H9 (cell line): Measurements from ENCODE around the gene CTSA. TPM values are rescaled to one million over a fixed set of nuclear protein-coding genes. Genes with fewer than 3 reads are reported as not detected.

Experiments
- DNase-seq: peaks from one replicate; pipeline ENCODE4 v3.0.0-alpha.2; 2017
- H2AFZ ChIP-seq: one replicate; pipeline ENCODE4 v1.6.1; 2013; ENCODE audit warnings: mild to moderate bottlenecking, low read length, control low read depth, moderate library complexity
- H2AK5ac ChIP-seq: 2 replicates; pipeline ENCODE4 v1.6.1; 2013; ENCODE audit warnings: low read length, control low read depth, mixed read lengths; ENCODE audit not compliant: insufficient read length
- H2BK120ac ChIP-seq: one replicate; pipeline ENCODE4 v1.6.1; 2013; ENCODE audit warnings: low read depth, mild to moderate bottlenecking, low read length, control low read depth, inconsistent platforms; ENCODE audit not compliant: poor library complexity, severe bottlenecking
- H2BK12ac ChIP-seq: 2 replicates; pipeline ENCODE4 v1.6.1; 2013; ENCODE audit warnings: low read length, control low read depth, mixed read lengths, low read depth; ENCODE audit not compliant: insufficient read length
- H2BK15ac ChIP-seq: 2 replicates; pipeline ENCODE4 v1.6.1; 2013; ENCODE audit warnings: low read depth, low read length, control low read depth
- H2BK20ac ChIP-seq: one replicate; pipeline ENCODE4 v1.6.1; 2013; ENCODE audit warnings: low read depth, mild to moderate bottlenecking, low read length, control low read depth, inconsistent platforms; ENCODE audit not compliant: poor library complexity, severe bottlenecking
- H2BK5ac ChIP-seq: 2 replicates; pipeline ENCODE4 v1.6.1; 2013; ENCODE audit warnings: low read length, control low read depth, mixed read lengths; ENCODE audit not compliant: insufficient read length
- H3K14ac ChIP-seq: 2 replicates; pipeline ENCODE4 v1.6.1; 2013; ENCODE audit warnings: low read length, control low read depth; ENCODE audit not compliant: insufficient read depth
- H3K18ac ChIP-seq: 2 replicates; pipeline ENCODE4 v1.6.1; 2013; ENCODE audit warnings: low read depth, mild to moderate bottlenecking, mixed read lengths, low read length, control low read depth; ENCODE audit not compliant: insufficient read length
- H3K23ac ChIP-seq: 2 replicates; pipeline ENCODE4 v1.6.1; 2013; ENCODE audit warnings: low read length, control low read depth, mixed read lengths, low read depth; ENCODE audit not compliant: insufficient read length
- H3K23me2 ChIP-seq: 2 replicates; pipeline ENCODE4 v1.6.1; 2013; ENCODE audit warnings: low read depth, mild to moderate bottlenecking, mixed read lengths, low read length, control low read depth; ENCODE audit not compliant: insufficient read length, poor library complexity, severe bottlenecking
- H3K27ac ChIP-seq: 2 replicates; pipeline ENCODE4 v1.5.1; 2013; ENCODE audit warnings: low read length, control low read depth, mixed read lengths, low read depth; ENCODE audit not compliant: insufficient read length
- H3K27me3 ChIP-seq: 2 replicates; pipeline ENCODE4 v1.6.1; 2013; ENCODE audit warnings: low read length, control low read depth, inconsistent platforms; ENCODE audit not compliant: insufficient read depth
- H3K4ac ChIP-seq: 2 replicates; pipeline ENCODE4 v1.6.1; 2013; ENCODE audit warnings: low read depth, mild to moderate bottlenecking, control low read depth, inconsistent platforms, low read length, moderate library complexity
- H3K4me1 ChIP-seq: 2 replicates; pipeline ENCODE4 v1.6.1; 2013; ENCODE audit warnings: low read length, control low read depth, inconsistent platforms; ENCODE audit not compliant: insufficient read depth
- H3K4me2 ChIP-seq: 2 replicates; pipeline ENCODE4 v1.6.1; 2013; ENCODE audit warnings: low read length, control low read depth, mixed read lengths; ENCODE audit not compliant: insufficient read length, insufficient read depth
- H3K56ac ChIP-seq: 2 replicates; pipeline ENCODE4 v1.6.1; 2013; ENCODE audit warnings: low read depth, mild to moderate bottlenecking, mixed read lengths, low read length, control low read depth; ENCODE audit not compliant: insufficient read length
- H3K79me1 ChIP-seq: 2 replicates; pipeline ENCODE4 v1.6.1; 2013; ENCODE audit warnings: low read depth, mild to moderate bottlenecking, moderate library complexity, low read length, control low read depth, inconsistent platforms; ENCODE audit not compliant: insufficient read depth, poor library complexity, severe bottlenecking
- H3K79me2 ChIP-seq: 2 replicates; pipeline ENCODE4 v1.6.1; 2013; ENCODE audit warnings: low read length, control low read depth, inconsistent platforms; ENCODE audit not compliant: insufficient read depth
- H3K9ac ChIP-seq: 2 replicates; pipeline ENCODE4 v1.6.1; 2013; ENCODE audit warnings: low read length, control low read depth, mixed read lengths; ENCODE audit not compliant: insufficient read length; ENCODE audit errors: extremely low read depth
- H3K9me3 ChIP-seq: one replicate; pipeline ENCODE4 v1.6.1; 2013; ENCODE audit warnings: low read depth, low read length, inconsistent platforms; ENCODE audit not compliant: control insufficient read depth
- H3T11ph ChIP-seq: one replicate; pipeline ENCODE4 v1.6.1; 2013; ENCODE audit warnings: mild to moderate bottlenecking, low read length, control low read depth, inconsistent platforms
- H4K20me1 ChIP-seq: one replicate; pipeline ENCODE4 v1.6.1; 2013; ENCODE audit not compliant: control insufficient read depth, insufficient read length, insufficient read depth
- H4K5ac ChIP-seq: 2 replicates; pipeline ENCODE4 v1.6.1; 2013; ENCODE audit warnings: low read depth, mild to moderate bottlenecking, mixed read lengths, low read length, control low read depth; ENCODE audit not compliant: insufficient read length
- H4K8ac ChIP-seq: replicated peaks from 2 replicates; pipeline ENCODE4 v1.6.1; 2013; ENCODE audit warnings: low read length, control low read depth, mixed read lengths, low read depth; ENCODE audit not compliant: insufficient read length
- H4K91ac ChIP-seq: 2 replicates; pipeline ENCODE4 v1.6.1; 2013; ENCODE audit warnings: low read depth, mild to moderate bottlenecking, moderate library complexity, mixed read lengths, low read length, control low read depth; ENCODE audit not compliant: insufficient read length
- H3K27ac Mint-ChIP-seq, 3 experiments: 2 replicates in 2 of 3; 3 replicates in 1 of 3; pipeline ENCODE4 v1.8.0; 2020 to 2021; ENCODE audit warnings: mixed read lengths in 3 of 3, mild to moderate bottlenecking in 1 of 3, moderate library complexity in 1 of 3
- H3K27me3 Mint-ChIP-seq: 2 replicates; pipeline ENCODE4 v1.8.0; 2021; ENCODE audit warnings: low read depth, mild to moderate bottlenecking, moderate library complexity, mixed read lengths
- H3K36me3 Mint-ChIP-seq, 3 experiments: 2 replicates in 2 of 3; 3 replicates in 1 of 3; pipeline ENCODE4 v1.8.0; 2020 to 2021; ENCODE audit warnings: low read depth in 3 of 3, mixed read lengths in 3 of 3; ENCODE audit not compliant: insufficient read depth in 1 of 3
- H3K4me1 Mint-ChIP-seq, 2 experiments: 2 replicates each; pipeline ENCODE4 v1.8.0; 2020; ENCODE audit warnings: mixed read lengths in 2 of 2
- H3K4me3 Mint-ChIP-seq, 2 experiments: 2 replicates in 1 of 2; 3 replicates in 1 of 2; pipeline ENCODE4 v1.8.0; 2020 to 2021; ENCODE audit warnings: mild to moderate bottlenecking in 2 of 2, mixed read lengths in 2 of 2, moderate library complexity in 1 of 2
- H3K9me3 Mint-ChIP-seq, 2 experiments: 2 replicates in 1 of 2; 3 replicates in 1 of 2; pipeline ENCODE4 v1.8.0; 2020; ENCODE audit warnings: mild to moderate bottlenecking in 2 of 2, mixed read lengths in 2 of 2, moderate library complexity in 1 of 2
- CTCF ChIP-seq: fragments of 200-600 bp; sonication (generic); conservative IDR thresholded peaks from 3 replicates; pipeline ENCODE4 v1.8.0; 2021; ENCODE audit warnings: antibody characterized with exemption, mild to moderate bottlenecking
- WGBS: extraction: QIAGEN DNeasy Blood & Tissue Kit; methylation state at CpG from one replicate; pipeline ENCODE4 v1.1.7; 2013; ENCODE audit warnings: missing lambda C conversion rate, low lambda C conversion rate, mixed read lengths; ENCODE audit not compliant: insufficient read length; ENCODE audit errors: extremely low coverage; 5-methylcytosine and 5-hydroxymethylcytosine counted together
- total RNA-seq: library from RNA; stranded (reverse); gene quantifications from 2 replicates; pipeline ENCODE4 v1.2.1, GENCODE V29; 2021

Gene CTSA
- total RNA-seq, 1 experiment from 2014 or later = 64.4 TPM

- peak; percentile 99 for DNase-seq
- Mint-ChIP-seq H3K9me3 (no peaks in the 10 kb centered on the region), H3K27ac (peak within 1 kb of the TSS; percentile 95 to 99 (median 96)), H3K27me3 (no peaks in the 10 kb centered on the region), H3K36me3 (peaks cover 5 to 11% (median 8%) of the 10 kb centered on the region in 3 experiments; a peak in 5 of 7 replicates), H3K4me1 (peaks cover 54 to 59% of the 10 kb centered on the region in 2 experiments), H3K4me3 (peak within 1 kb of the TSS; percentile 90 to 93)
- Histone ChIP-seq H3K56ac (no peak within 1 kb of the TSS), H3K79me1 (no peaks in the 10 kb centered on the region), H2AK5ac (no peak within 1 kb of the TSS), H3K18ac (no peak within 1 kb of the TSS), H3K4me2 (peak within 1 kb of the TSS; percentile 97), H3K9ac (peak within 1 kb of the TSS; percentile 72), H3K23ac (no peak within 1 kb of the TSS), H3K4me1 (peaks cover 14% of the 10 kb centered on the region; the same call in 1 of the 2 replicates), H4K8ac (no peak within 1 kb of the TSS), H3K4ac (no peak within 1 kb of the TSS), H3K14ac (peak within 1 kb of the TSS; percentile 70; the same call in 1 of the 2 replicates), H2BK120ac (no peak within 1 kb of the TSS), H3K27ac (no peak within 1 kb of the TSS), H4K20me1 (peaks cover 2% of the 10 kb centered on the region), H4K5ac (no peak within 1 kb of the TSS), H2BK12ac (no peak within 1 kb of the TSS), H3T11ph (no peak within 1 kb of the TSS), H2BK15ac (no peak within 1 kb of the TSS), H4K91ac (no peak within 1 kb of the TSS), H2BK5ac (no peak within 1 kb of the TSS), H3K79me2 (peaks cover 3% of the 10 kb centered on the region; the same call in 1 of the 2 replicates), H3K23me2 (peaks cover 5% of the 10 kb centered on the region), H3K27me3 (no peaks in the 10 kb centered on the region), H3K9me3 (no peaks in the 10 kb centered on the region), H2BK20ac (no peak within 1 kb of the TSS), H2AFZ (no peak within 1 kb of the TSS)
- no CpG with 5 or more reads among the region's 36 CpGs for WGBS
- TF ChIP-seq CTCF = no peak
Observed at GRCh38 chr20:45857114-45857881, 33.8 kb upstream of the CTSA start, which contains the start of the genes ACOT8 and ZSWIM3. TSS of gene ACOT8 (minus strand) at chr20:45857392. CDS start at chr20:45857315, 77 bp downstream. TSS of gene ZSWIM3 (plus strand) at chr20:45857614. CDS start at chr20:45857826, 212 bp downstream.
